ENCODE measurements around the gene NMRK2. TPM values are rescaled to one million over a fixed set of nuclear protein-coding genes. Genes with fewer than 3 reads are reported as not detected.
"Not testable (repeated sequence)": the region's sequence is repeated elsewhere in the genome, so short reads cannot be mapped to it uniquely, and the experiment has no call there.

NMRK2 gene
- polyA plus RNA-seq, 3 donors, result not detected

DNA sequence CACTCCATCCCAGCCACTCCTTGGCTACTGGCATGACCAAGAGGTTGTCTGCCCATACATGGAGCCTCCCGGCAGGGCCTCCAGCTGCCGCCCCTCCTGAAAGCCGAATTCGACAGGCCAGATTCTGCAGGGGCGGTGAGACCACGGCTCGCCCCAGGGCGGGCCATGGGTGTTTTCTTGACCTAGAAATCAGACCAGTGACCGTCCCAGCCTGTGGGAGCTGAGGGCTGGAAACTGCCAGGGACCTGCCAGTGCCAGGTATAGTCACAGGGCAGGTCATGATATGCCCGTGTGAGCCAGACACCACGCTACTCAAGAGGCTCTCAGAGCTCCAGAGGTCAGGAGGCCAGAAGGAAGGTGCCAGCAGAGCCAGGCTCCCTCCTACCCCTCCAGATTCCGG lies 21.2 kb downstream of the NMRK2 start:
- 96% methylated on average over 11 of the region's 12 CpGs for WGBS (ENCODE audit: insufficient coverage)

GRCh38 chr19:3955276-3955675 lies 22.4 kb downstream of the NMRK2 start:
- H3K36me3 Mint-ChIP-seq, result peaks cover 12 to 35% of the 10 kb centered on the region in 2 donors
- H3K9me3 ChIP-seq (replicated peaks in 1 of 2; ENCODE audit: control insufficient read depth in 1 of 2, insufficient read depth in 1 of 2, low read length in 2 of 2); DNase-seq; H3K79me2 ChIP-seq (ENCODE audit: insufficient read depth, low read length); H3K27me3 ChIP-seq (ENCODE audit: control insufficient read depth in 2 of 2, insufficient read depth in 2 of 2, low read length in 2 of 2); H3K27ac Mint-ChIP-seq; H3K27ac ChIP-seq (ENCODE audit: low read depth in 1 of 2, low read length in 2 of 2); H3K9me3 Mint-ChIP-seq; H2AFZ ChIP-seq (ENCODE audit: insufficient read depth, low read depth, low read length, poor library complexity, severe bottlenecking); H3K4me3 ChIP-seq (replicated peaks in 1 of 3; ENCODE audit: low read depth in 2 of 3, low read length in 3 of 3); H4K20me1 ChIP-seq (ENCODE audit: insufficient read depth, low read length); H3K9ac ChIP-seq (ENCODE audit: insufficient read depth, low read length, poor library complexity, severe bottlenecking); H3K4me2 ChIP-seq (replicated peaks; ENCODE audit: extremely low read depth, low read length, poor library complexity, severe bottlenecking); H3K4me3 Mint-ChIP-seq; intact Hi-C loops (cut with micrococcal nuclease): not testable (repeated sequence)
- H3K27me3 Mint-ChIP-seq (ENCODE audit: low read depth in 3 of 3), result peaks cover 4 to 12% (median 8%) of the 10 kb centered on the region in 3 donors
- Histone ChIP-seq H3K4me1 (ENCODE audit: control insufficient read depth in 1 of 2, insufficient read depth in 2 of 2, low read length in 2 of 2) (peaks cover 0 to 16% of the 10 kb centered on the region in 2 donors), H3K36me3 (replicated peaks in 1 of 2; ENCODE audit: control insufficient read depth in 1 of 2, insufficient read depth in 2 of 2, low read length in 2 of 2) (peaks cover 24 to 41% of the 10 kb centered on the region in 2 donors)
- H3K4me1 Mint-ChIP-seq, result peaks cover 21% of the 10 kb centered on the region
- WGBS (ENCODE audit: insufficient coverage), result 98% methylated on average over 6 of the region's 13 CpGs

More for the DNA sequence above, 21.2 kb downstream of the NMRK2 start:
- peaks cover 21% of the 10 kb centered on the region for H3K4me1 Mint-ChIP-seq
- no peak overlapping the region for H3K27ac ChIP-seq (ENCODE audit: low read depth in 1 of 2, low read length in 2 of 2)
- no peak for DNase-seq
- peaks cover 6% of the 10 kb centered on the region for H4K20me1 ChIP-seq (ENCODE audit: insufficient read depth, low read length)
- no peaks in the 10 kb centered on the region for H3K9me3 Mint-ChIP-seq
- intact Hi-C loops (cut with micrococcal nuclease), result no loop called here
- H3K9me3 ChIP-seq (replicated peaks in 1 of 2; ENCODE audit: control insufficient read depth in 1 of 2, insufficient read depth in 1 of 2, low read length in 2 of 2), result no peaks in the 10 kb centered on the region
- peaks cover 0 to 16% of the 10 kb centered on the region in 2 donors for H3K4me1 ChIP-seq (ENCODE audit: control insufficient read depth in 1 of 2, insufficient read depth in 2 of 2, low read length in 2 of 2)
- TF ChIP-seq, protein P1, sequence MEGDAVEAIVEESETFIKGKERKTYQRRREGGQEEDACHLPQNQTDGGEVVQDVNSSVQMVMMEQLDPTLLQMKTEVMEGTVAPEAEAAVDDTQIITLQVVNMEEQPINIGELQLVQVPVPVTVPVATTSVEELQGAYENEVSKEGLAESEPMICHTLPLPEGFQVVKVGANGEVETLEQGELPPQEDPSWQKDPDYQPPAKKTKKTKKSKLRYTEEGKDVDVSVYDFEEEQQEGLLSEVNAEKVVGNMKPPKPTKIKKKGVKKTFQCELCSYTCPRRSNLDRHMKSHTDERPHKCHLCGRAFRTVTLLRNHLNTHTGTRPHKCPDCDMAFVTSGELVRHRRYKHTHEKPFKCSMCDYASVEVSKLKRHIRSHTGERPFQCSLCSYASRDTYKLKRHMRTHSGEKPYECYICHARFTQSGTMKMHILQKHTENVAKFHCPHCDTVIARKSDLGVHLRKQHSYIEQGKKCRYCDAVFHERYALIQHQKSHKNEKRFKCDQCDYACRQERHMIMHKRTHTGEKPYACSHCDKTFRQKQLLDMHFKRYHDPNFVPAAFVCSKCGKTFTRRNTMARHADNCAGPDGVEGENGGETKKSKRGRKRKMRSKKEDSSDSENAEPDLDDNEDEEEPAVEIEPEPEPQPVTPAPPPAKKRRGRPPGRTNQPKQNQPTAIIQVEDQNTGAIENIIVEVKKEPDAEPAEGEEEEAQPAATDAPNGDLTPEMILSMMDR (IDR thresholded peaks at IDR 0.05), result no peak
- no peak overlapping the region for H3K9ac ChIP-seq (ENCODE audit: insufficient read depth, low read length, poor library complexity, severe bottlenecking)
- peaks cover 15 to 30% of the 10 kb centered on the region in 2 donors for H3K36me3 ChIP-seq (replicated peaks in 1 of 2; ENCODE audit: control insufficient read depth in 1 of 2, insufficient read depth in 2 of 2, low read length in 2 of 2)
- peaks cover 5 to 27% of the 10 kb centered on the region in 2 donors for H3K36me3 Mint-ChIP-seq
- no peaks in the 10 kb centered on the region for H3K27me3 ChIP-seq (ENCODE audit: control insufficient read depth in 2 of 2, insufficient read depth in 2 of 2, low read length in 2 of 2)
- H3K4me3 Mint-ChIP-seq, result no peak overlapping the region
- no peak overlapping the region for H3K4me3 ChIP-seq (replicated peaks in 1 of 3; ENCODE audit: low read depth in 2 of 3, low read length in 3 of 3)
- no peak overlapping the region for H3K27ac Mint-ChIP-seq
- no peaks in the 10 kb centered on the region for H3K79me2 ChIP-seq (ENCODE audit: insufficient read depth, low read length)
- H2AFZ ChIP-seq (ENCODE audit: insufficient read depth, low read depth, low read length, poor library complexity, severe bottlenecking), result no peak overlapping the region
- no peak overlapping the region for H3K4me2 ChIP-seq (replicated peaks; ENCODE audit: extremely low read depth, low read length, poor library complexity, severe bottlenecking)
- H3K27me3 Mint-ChIP-seq (ENCODE audit: low read depth in 3 of 3), result peaks cover 4 to 12% (median 10%) of the 10 kb centered on the region in 3 donors
